HG03108 (cell line): Measurements from ENCODE around the gene NAA38.
"Not testable (repeated sequence)": the region's sequence is repeated elsewhere in the genome, so short reads cannot be mapped to it uniquely, and the experiment has no call there.

Source experiments
- ATAC-seq: cut with Tn5 transposase; IDR thresholded peaks from one replicate; pipeline ENCODE4 v1.9.1; 2021; ENCODE audit warnings: moderate library complexity; ENCODE audit not compliant: unreplicated experiment

NAA38 gene

GRCh38 chr17:7882629-7883028 lies 25.3 kb upstream of the NAA38 start:
- no peak for ATAC-seq

- ATAC-seq, result no peak
These were observed 24.7 kb upstream of the NAA38 start for GRCh38 chr17:7882068-7882467.

- no peak for ATAC-seq
These were observed 24.1 kb upstream of the NAA38 start for GRCh38 chr17:7881276-7882054.

GRCh38 chr17:7880076-7880868 lies 22.9 kb upstream of the NAA38 start:
- no peak for ATAC-seq

- no peak for ATAC-seq
These were observed 20.9 kb upstream of the NAA38 start for GRCh38 chr17:7878234-7878633.

GRCh38 chr17:7875804-7876370 lies 18.5 kb upstream of the NAA38 start:
- no peak for ATAC-seq

GRCh38 chr17:7873051-7873450 lies 15.7 kb upstream of the NAA38 start:
- ATAC-seq, result no peak

GRCh38 chr17:7867881-7868329 lies 10.5 kb upstream of the NAA38 start:
- no peak for ATAC-seq

GRCh38 chr17:7864995-7865650 lies 7.8 kb upstream of the NAA38 start:
- no peak for ATAC-seq

GRCh38 chr17:7864384-7864783 lies 7.0 kb upstream of the NAA38 start:
- ATAC-seq, result not testable (repeated sequence)

GRCh38 chr17:7862692-7863437 lies 5.5 kb upstream of the NAA38 start:
- ATAC-seq, result no peak

GRCh38 chr17:7859028-7859427 lies 1.7 kb upstream of the NAA38 start:
- no peak for ATAC-seq

GRCh38 chr17:7858522-7858810 lies 1.1 kb upstream of the NAA38 start:
- ATAC-seq, result no peak

GRCh38 chr17:7857713-7858521 lies 558 bp upstream of the NAA38 start, which contains the start of gene CYB5D1:
CYB5D1 (plus strand) TSS chr17:7858003; CDS start chr17:7858135, 132 bp downstream.
- peak; percentile 25 for ATAC-seq

- ATAC-seq, result no peak
These were observed 1.1 kb downstream of the NAA38 start for GRCh38 chr17:7856011-7856810.

- ATAC-seq, result no peak
These were observed 1.7 kb downstream of the NAA38 start for GRCh38 chr17:7855660-7856010.

- ATAC-seq, result no peak
These were observed 2.3 kb downstream of the NAA38 start, which contains the start of gene TMEM88 for GRCh38 chr17:7854851-7855659. TMEM88 (plus strand) TSS chr17:7855066; CDS start chr17:7855075, 9 bp downstream.

- ATAC-seq, result no peak
These were observed 3.1 kb downstream of the NAA38 start for GRCh38 chr17:7854078-7854777.
